ENCODE data around the gene NGDN.

The NGDN gene

DNA sequence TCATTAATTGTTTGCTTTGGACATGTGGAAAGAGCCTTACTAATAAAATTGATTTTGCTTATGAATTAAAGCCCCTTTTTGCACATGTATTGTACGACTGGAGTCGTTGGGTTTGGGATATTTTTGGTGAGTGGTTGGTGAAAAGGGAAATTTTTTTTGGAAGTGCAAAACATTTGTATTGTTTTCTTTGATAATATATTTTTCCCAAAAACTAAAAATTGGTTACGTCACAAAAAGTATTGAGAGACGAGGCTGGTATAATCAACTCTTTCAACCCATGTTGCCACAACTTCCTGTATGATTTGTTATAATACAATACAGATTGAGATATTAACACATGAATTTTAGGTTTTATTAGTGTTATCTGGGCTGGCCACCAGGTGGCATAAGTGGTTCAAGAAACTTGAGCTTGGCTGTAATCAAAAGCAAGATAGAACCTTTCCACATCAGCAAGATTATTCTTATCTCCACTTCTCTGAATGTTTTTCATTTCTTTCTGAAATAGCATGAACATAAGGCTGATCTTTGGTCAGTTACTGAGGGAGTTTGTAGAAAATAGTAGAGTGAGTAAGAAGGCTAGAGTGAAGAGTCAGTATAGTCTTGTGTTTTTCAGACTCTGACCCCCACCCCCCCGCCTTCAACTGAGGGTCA lies 8.7 kb downstream of the NGDN start:
- peak; percentile 62 for DNase-seq

DNA sequence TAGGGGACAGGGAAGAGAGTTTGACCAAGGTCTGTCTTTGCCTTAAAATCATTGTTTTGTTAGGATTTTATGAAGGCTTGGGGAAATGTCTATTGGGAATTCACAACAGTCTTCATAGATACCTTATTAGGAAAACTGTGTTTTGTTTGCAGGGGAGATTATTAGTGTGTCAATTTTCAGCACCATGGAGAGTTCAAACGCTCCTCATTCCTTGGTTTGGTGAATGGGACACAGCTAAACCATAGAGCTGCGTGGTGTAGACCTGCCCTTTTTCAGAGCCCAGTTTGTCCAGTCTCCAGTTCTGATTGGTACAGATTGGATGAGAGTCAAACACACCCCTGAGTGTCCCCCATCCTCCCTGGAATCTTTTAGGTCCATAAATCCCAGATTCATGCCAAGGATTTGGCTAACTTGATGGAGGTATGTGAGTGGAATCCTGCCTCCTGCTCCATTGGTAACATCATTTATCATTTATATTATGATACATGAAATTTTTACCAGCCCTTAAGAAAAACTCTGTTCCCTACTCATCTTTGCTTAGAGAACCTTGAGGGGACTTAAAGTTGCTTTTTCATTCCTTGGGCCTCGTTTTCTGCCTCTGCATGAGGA lies 12.0 kb downstream of the NGDN start:
- no peak for DNase-seq

DNA sequence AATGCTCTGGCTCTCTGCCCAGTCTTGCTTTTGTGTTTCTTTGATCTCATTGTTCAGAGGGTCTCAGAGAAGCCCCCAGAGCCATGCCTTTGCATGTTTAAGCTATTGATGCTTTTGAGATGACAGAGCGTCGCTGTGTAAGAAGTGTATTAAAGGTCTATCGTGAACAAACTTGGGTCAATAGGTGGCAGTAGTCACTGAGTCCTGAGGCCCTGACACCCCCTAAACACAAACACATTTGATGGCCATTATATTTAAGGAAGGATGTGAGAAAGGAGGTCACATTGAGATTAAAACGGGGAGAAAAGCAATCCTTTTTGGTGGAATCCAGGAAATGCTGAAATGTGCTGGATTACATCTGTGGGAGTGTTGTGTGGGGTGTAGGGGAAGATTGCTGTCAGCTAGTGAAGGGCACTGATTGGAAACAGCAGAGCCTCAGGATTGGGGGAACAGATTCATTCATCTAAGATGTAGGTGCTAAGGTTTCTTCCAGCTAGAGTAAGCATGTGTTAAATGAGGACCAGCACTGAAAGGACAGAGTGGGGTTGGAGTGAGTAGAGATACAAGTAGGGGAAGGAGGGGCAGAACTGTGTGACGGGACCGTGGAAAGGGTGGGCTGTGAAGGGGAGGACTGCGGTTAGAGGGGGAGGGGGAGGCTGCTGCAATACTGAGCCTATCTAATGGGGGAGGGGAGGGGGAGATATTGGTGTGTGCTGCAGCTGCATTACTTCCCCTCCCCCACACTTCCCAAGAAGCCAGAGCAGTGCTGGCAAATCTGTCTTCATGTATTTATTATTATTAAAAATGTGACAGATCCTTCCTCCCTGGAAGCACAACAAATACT lies 12.7 kb downstream of the NGDN start:
- no peak for DNase-seq

DNA sequence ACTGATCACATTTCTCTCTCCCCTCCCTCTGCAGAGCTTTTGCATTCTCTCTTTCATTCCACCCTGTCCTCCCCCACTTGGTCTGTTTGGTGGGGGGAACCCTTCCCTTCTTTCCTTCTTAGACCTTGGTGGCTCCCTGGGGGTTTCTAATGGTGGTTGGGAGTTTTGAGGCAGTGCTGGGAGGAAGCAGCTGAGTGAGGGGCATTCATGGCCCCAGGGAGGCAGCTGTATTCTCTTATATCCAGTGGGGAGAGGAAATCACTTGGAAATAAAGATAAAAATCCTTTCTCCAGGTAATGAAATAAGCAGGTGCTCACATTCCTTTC lies 13.3 kb downstream of the NGDN start:
- no peak for DNase-seq

DNA sequence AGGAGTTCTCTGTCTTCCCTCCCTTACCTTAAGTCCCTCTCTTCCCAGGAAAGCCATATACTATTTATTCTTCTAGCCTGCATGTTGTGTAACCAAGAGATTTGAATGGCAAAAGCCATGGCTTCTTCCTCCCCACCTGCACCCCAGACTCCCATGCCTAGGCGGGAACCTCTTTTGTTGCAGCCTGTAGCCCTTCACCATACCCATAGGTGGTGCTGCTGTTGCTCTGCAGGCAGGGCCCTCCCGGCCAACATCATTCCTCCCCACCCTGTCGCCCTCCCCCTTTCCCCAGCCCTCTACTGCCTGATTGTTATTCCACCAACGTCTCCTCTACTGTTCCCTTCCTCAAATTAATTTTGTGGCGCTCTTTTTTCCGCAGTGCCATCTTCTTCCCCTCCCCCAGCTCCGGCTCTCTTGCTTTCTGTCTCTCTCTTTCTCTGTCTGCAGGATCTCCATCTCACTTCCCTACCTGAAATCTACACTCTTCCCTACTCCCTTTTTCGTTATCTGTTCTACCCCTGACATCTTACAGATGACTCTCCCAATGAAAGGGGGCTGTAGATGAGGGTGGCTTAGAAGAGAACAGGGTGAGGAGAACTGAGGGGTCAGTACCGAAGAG lies 13.8 kb downstream of the NGDN start:
- DNase-seq: peak; percentile 65

DNA sequence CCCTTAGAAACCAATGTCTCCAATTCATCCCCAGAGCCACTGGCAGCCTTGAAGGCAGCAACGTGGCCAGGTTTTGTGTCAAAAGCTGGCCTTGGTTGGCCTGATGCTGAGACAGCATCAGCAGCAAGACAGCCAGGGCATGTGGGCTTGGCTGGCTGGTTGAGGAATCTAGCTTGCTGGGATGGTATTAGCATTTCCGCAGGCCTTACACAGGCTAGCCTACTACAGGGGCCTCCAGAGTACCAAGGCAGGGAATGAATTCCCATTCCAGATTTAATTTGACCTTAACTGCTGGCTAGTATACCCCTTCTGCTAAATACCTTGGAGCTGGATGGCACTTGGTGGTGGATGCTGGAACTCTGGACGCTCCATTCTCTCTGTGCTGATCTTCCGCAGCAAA lies 15.8 kb downstream of the NGDN start:
- DNase-seq: no peak

DNA sequence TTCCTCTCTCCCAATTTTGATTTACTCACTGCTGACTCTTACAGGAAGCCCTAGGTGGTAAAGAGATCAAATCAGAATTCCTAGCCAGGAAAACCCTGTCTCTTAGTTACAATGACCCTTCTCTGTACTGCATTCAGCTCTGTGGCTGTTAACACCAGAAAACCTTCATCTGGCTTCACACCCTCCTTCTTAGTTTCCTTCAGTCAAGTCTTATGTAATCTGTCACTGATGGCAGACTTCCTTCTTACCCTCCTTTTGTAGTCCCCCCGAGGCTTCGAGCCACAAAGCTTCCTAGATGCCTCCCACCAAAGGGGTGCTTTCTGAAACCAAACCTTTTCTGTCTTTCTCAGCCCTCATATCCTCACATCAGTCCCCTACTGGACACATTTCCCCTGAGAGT lies 16.5 kb downstream of the NGDN start:
- no peak for DNase-seq

DNA sequence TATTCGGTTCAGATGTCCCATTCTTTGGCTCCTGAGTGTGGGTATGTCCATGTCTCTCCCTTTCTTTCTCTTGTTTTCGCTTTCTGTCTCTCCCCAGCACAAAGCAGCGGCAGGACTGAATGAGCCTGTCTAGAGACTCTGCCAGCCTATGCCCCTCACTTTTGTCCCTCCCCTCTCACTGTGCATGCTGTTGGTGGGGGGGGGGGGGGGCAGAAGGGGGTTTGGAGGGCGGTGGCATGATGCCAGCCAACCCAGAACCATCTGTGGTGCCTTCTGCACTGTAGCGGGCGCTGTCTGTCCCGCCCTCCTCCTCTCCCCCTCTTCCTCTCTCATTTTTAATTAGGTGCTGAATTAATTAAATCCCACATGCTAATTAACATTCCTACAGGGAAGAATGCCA lies 17.7 kb downstream of the NGDN start:
- no peak for DNase-seq

DNA sequence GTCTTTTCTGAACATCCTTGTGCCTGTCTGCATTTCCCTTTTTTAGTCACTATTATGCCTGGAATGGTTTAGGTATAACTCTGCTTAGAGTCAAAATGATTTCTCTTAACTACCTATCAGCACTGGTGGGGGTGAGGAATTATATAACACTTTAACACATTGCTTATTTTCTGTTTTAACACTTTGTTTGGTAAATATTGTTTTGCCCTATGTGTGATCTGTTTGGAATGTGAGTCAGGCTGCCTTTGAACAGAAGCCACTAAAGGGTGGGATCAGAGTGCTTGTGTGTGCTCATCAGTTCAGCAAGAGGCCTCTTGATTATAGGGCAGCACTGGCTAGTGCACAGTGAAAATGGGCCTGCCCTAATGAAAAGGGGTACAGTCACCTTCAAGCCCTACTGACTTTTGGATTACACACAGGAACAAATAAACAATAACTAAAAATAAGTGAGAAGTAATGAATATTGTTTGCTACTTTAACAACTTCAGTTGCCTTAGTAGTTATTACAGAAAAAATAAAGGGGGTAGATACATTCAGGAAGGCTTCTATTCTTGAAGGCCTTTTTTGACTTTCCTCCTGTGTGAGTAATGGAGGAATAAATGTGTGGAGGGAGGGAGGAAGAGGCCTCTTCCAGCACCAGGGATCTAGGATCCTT lies 23.2 kb downstream of the NGDN start:
- DNase-seq: no peak

DNA sequence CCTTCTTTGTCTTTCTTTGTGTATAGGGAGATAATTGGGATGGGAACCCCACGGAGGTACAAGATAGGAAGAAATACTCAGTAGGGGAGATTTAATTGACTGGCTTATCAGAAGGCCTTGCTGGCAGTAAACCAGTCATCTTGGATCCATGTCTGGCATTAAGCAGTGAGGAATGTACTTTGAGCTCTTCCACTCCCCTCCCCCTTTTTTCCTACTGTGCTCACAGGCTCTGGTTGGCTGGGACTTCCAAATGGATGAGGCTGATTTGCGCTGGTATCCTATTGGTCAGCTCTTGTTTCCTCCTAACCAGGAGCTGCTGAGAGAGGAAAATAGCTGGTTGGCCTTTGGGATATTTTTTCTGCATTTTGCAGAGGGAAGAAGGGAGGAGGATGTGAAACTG lies 24.7 kb downstream of the NGDN start:
- DNase-seq: no peak

DNA sequence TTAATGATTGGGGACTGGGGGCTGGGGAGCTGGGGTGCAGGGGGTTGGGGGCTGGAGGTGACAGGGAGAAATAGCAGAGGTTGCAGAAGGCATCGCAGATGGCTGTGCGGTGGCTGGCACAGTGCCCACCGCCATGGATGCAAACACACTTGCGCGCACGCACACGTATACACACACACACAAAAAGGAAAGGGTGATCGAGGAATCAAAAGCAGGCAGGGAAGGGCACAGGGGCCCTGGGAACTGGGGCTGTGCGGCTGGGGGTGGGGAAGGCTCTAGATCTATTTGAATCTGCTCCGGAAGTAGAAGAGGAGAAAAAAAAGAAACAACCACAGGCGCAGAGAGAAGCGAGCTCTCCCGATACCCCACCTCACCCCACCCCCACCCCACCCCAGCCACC lies 42.7 kb downstream of the NGDN start:
- peak; percentile 79 for DNase-seq

DNA sequence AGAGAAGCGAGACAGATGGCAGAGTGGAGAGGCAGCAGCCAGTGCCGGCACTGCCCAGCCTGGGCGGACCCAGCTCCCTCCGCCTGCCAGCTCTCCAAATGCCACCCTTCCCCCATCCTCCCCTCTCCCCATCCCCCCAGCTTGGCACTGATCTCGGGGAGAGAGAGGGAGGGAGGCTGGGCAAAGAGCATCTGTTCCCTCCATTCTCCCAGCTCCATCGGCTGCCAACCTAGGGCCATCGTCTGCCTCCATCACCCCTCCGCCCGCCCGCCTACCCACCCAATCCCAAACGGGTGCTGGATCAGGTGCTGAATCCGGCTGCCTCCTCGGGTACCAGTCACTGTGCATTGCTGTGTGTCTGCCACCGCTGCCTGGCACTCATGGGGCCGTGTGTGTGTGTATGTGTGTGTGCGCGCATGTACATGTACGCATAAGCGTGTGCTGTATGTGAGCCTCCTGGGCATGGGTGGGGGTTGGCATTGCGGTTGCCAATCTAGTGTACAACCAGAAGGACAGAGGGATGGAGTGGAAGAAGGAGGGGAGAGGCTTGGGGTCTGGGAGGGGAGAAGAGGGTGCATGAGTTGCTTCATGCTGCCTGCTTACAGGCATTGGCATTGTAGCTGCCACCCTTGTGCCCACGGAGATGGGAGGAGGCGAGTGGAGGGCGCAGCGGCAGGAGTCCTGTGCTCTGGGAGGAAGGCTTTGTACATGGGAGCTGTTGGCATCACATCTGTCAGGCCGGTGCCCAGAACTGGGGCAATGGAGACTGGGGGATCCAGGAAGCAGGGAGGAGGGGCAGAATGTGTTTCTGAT lies 43.7 kb downstream of the NGDN start:
- peak; percentile 94 for DNase-seq

DNA sequence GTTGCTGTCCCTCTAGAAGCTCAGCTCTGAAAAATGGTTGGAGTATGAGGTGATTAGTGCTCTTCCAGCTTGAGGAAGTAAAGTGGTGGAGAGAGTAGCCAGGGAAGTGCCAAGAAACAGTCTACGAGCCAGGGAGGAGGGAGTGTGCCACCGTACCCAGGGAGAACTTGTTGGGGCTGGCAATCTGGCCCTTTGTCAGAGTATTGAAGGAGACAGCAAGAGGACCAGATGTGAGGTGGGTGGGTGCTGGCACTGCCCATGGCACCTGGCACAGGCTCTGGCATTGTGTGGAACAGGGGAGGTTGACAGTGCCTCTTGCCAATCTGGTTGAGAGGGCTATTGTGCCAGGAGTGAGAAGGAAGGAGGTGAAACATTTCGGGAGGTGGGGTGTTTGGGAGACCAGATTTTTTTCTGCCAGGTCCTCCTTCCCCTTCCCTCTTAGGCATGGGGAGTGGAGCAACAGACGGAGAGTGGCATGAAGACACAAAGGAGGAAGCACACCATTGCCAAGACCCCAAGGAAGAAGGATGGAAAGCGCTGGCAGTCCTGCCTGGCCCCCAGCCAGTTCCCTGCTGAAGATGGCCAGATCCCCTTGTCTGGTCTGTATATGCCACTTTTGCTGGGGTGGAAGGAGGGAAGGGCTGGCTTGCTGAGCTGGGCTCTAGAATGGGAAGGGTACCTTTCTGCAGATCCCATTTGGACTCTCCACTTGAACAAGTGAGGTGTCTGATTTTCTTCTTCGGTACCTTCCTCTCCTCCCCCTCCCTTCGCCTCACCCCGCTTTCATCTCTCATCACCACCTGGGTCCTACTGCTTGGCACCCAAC lies 44.5 kb downstream of the NGDN start:
- DNase-seq: peak; percentile 70

DNA sequence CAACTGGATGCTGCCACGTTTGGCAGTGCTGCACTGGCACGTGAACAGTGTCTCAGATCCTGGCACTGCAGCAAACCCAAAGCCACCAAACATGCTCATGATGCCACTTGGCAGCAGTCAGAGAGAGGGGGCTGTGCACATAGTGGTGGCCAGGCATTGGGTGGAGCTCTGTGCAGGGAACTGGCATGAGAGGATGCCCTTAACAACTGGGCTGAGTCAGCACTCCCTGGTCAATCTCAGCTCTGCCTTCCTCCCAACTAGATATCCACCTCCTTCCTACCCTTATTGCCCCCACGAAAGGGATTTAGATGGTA lies 45.1 kb downstream of the NGDN start:
- peak; percentile 87 for DNase-seq

DNA sequence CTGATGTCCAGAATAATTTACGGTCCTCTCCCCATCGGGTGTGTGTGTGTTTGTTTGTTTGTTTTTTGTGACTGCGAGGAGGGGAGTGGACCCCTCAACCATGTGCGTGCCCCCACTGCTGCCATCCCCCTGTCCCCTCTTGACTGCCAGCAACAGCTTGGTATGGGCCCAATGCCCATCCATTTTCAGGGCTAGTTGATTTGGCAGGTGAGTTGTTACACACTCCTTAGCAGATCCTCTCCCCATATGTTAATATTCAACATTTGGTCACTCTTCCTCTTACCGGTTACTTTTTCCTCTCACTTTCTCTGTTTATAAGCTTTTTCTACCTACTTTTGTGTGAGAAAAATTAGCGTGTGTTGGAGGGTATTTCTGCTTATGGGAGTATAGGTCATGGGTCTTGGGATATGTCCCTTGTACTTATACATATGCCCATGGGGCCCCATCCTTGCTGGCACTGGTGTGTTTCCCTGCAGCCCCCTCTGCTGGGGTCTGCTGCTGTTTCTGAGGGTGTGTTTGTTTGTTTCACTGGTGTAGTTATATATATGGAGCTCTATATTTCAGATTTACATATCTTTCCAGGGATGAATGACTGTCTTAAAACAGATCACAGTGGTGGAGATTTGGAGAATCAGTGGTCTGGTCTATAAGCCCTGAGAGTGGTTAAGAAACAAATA lies 48.3 kb downstream of the NGDN start:
- DNase-seq: no peak

DNA sequence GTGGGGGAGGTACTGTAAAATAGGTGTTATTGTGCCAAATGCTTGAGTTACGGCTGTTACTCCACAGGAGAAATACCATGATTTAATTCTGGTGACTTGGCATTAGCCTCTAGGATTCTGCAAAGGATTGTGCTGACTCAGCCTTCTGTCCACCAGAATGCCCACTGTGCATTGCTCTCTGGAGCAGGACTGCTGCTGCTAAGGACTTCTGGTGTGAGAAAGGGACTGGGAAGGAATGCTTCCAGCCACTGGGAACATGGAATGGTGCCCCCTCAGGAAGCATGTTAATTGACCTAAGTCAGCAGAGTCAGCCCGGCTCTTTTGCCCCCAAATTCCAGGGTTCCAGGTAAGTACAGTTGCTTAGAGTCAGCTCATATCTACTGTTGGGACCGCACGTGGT lies 49.2 kb downstream of the NGDN start:
- DNase-seq: no peak

DNA sequence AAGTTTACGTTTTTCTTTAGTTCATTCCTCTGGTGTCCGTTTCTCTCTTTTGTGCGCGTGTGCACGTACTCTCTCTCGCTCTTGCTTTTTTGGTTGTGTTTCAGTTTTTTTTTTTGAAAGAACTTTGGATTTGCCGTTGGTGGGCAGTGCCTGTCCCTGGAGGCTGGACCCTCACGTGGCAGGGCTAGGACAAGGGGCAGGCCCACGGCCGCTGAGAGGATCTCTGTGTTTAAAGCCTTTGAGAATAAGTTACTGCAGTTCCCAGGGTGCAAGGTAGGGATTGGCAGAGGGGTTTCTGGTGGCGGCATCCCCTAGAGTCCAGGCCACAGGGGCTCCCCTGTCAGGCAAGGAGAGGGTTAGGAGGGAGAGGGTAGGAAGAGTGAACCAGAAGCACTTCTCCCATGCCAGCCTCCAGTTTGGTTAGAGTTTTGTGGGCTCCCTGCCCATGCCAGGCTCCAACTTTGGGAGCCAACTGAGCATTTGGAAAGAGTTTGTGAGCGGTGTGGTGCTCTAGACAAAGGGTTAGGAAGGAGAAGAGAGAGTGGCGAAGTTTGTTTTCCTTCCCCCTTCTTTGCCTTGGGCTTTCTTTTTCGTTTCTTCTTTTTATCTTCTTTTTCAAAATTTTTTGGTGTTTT lies 51.5 kb downstream of the NGDN start:
- DNase-seq: no peak

DNA sequence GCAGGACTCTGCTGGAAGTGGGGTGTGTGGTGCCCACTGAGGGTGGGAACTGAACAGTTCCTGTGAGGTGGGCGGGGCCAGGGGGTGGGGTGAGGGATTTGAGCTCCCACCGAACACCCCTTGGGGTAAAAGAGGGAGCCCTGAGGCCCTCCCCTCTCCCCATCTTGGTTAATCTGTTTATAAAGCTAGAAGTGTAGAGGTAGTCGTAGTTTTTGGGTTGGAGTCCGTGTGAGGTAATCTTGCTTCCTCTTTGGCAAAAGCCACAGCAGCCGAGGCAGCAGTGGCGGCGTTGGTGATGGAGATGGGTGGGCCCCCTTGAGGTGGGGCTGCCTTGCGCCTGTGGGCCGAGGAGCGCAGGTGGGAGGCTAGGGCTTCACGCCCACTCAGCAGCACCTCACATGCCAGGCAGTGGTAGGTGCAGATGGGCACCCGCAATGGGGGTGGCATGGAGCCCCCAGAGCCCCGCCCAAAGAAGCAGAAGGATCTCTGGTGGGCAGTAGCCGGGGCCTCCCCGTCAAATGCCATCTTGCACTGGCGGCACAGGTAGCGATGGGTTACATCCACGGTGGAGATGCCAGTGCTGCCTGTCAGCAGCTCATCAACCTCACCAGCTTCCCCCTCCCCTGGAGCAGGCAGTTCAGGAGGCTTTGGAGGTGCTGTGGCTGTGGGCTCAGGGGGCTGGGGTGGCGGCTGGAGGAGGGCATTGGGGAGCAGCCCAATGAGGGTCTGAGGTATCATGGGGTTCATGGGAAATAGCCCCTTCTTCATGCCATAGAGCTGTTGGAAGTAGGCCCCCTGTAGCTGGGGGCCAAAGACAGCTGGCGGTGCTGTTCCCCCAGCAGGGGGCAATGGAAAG lies 52.5 kb downstream of the NGDN start:
- DNase-seq: no peak

DNA sequence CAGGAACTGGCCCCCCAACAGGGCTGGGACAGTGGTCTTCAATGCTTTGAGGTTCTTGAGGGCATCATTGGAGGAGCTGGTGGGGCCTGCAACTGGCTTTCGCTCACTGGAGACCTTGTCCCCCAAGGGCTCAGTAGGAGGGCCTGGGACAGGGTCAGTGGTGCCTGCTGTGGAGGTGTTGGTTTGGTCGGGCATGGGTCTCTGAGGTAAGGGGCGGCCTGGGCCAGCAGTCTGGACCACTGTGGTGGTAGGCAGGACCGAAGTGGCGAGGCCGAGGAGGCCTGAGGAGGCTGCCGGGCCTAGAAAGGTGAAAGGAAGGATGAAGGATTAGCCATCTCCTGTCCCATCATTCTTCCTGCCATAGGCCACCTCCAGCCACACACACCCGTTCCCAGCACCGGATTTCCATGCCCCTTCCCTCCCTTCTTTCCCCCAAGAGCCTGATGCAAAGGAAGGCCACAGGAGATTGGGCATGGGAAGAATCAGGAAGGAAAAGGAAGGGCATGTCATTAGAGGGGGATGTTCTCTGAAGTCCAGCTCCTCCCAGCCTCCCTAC lies 53.2 kb downstream of the NGDN start:
- DNase-seq: no peak
